Keratinocyte (primary cell): ENCODE results near the gene CAP1. TPM values are rescaled to one million over a fixed set of nuclear protein-coding genes. Genes with fewer than 3 reads are reported as not detected.

Experiments used
- DNase-seq: peaks from one replicate; pipeline ENCODE4 v3.0.0-alpha.2; 2011; ENCODE audit warnings: low read depth, missing footprints, low spot score
- FAIRE-seq: peaks from 2 replicates; lab custom pipeline; 2011; peaks lifted over from hg19 to GRCh38; lab: Jason Lieb, UNC
- H2AFZ ChIP-seq: 2 replicates; pipeline ENCODE4 v1.6.0; 2012; ENCODE audit warnings: low read length, control low read depth, inconsistent platforms; ENCODE audit not compliant: control insufficient read depth
- H3K27ac ChIP-seq: 2 replicates; pipeline ENCODE4 v1.5.1; 2011; ENCODE audit warnings: low read length; ENCODE audit not compliant: control insufficient read depth, insufficient read depth
- H3K27me3 ChIP-seq: 3 replicates; pipeline ENCODE4 v1.6.0; 2011; ENCODE audit warnings: low read length; ENCODE audit not compliant: control insufficient read depth, insufficient read depth; ENCODE audit errors: extremely low read depth
- H3K36me3 ChIP-seq, 2 experiments: 2 replicates in 1 of 2; 3 replicates in 1 of 2; pipeline ENCODE4 v1.5.1; 2011; ENCODE audit warnings: low read length in 2 of 2, mild to moderate bottlenecking in 1 of 2; ENCODE audit not compliant: control insufficient read depth in 2 of 2, insufficient read depth in 2 of 2; ENCODE audit errors: extremely low read depth in 1 of 2
- H3K4me1 ChIP-seq: 3 replicates; pipeline ENCODE4 v1.5.1; 2011; ENCODE audit warnings: low read length; ENCODE audit not compliant: control insufficient read depth, insufficient read depth; ENCODE audit errors: extremely low read depth
- H3K4me2 ChIP-seq: 3 replicates; pipeline ENCODE4 v1.6.0; 2011; ENCODE audit warnings: low read depth, low read length; ENCODE audit not compliant: control insufficient read depth, insufficient read depth; ENCODE audit errors: extremely low read depth
- H3K4me3 ChIP-seq, 3 experiments: fragments of 200-600 bp in 1 of 3; sonication (generic) in 1 of 3; 2 replicates in 2 of 3; 3 replicates in 1 of 3; pipeline ENCODE4 v1.5.1; 2011 to 2016; ENCODE audit warnings: low read length in 3 of 3, mild to moderate bottlenecking in 3 of 3, control low read depth in 2 of 3, inconsistent platforms in 1 of 3, low read depth in 1 of 3, mixed read lengths in 1 of 3, mixed run types in 1 of 3, moderate library complexity in 1 of 3; ENCODE audit not compliant: control insufficient read depth in 2 of 3, insufficient read depth in 2 of 3; ENCODE audit errors: extremely low read depth in 1 of 3
- H3K79me2 ChIP-seq: 2 replicates; pipeline ENCODE4 v1.6.0; 2012; ENCODE audit warnings: low read length; ENCODE audit not compliant: control insufficient read depth, insufficient read depth
- H3K9ac ChIP-seq: 3 replicates; pipeline ENCODE4 v1.6.0; 2011; ENCODE audit warnings: low read length; ENCODE audit not compliant: control insufficient read depth, insufficient read depth; ENCODE audit errors: extremely low read depth
- H3K9me1 ChIP-seq: 3 replicates; pipeline ENCODE4 v1.6.0; 2011; ENCODE audit warnings: low read length; ENCODE audit not compliant: control insufficient read depth, insufficient read depth; ENCODE audit errors: extremely low read depth
- H3K9me3 ChIP-seq: 2 replicates; pipeline ENCODE4 v1.5.1; 2012; ENCODE audit warnings: low read depth, low read length; ENCODE audit not compliant: control insufficient read depth
- H4K20me1 ChIP-seq: 3 replicates; pipeline ENCODE4 v1.6.0; 2011; ENCODE audit warnings: low read length; ENCODE audit not compliant: control insufficient read depth, insufficient read depth; ENCODE audit errors: extremely low read depth
- EZH2 ChIP-seq: IDR thresholded peaks from one replicate; pipeline ENCODE4 v1.6.1; 2012; ENCODE audit warnings: inconsistent platforms, mild to moderate bottlenecking, low read length, moderate library complexity
- dilution Hi-C: fragments of 300-500 bp; cut with MboI; formaldehyde crosslinking; loops from one replicate; pipeline ENCODE4 v1.7.0; 2020; ENCODE audit warnings: low sequenced_read_pairs; ENCODE audit not compliant: extremely low pct_ligation_motif_present
- polyA plus RNA-seq, 5 experiments: library from polyadenylated mRNA; depleted of rRNA in 3 of 5; stranded (reverse) in 3 of 5; stranded (forward) in 1 of 5; unstranded in 1 of 5; fragments of >200 nt; gene quantifications; 1 replicate in 1 of 5; 2 replicates in 3 of 5; 3 replicates in 1 of 5; pipeline versions ENCODE4 v1.2.1 to v1.2.3, GENCODE V29; 2011 to 2012; ENCODE audit warnings: missing spikeins in 2 of 5, low read depth in 1 of 5, low replicate concordance in 1 of 5
- TF ChIP-seq, protein P1 (sequence below), 3 experiments: IDR thresholded peaks in 1 of 3; conservative IDR thresholded peaks in 1 of 3; optimal IDR thresholded peaks in 1 of 3; 2 replicates in 2 of 3; 3 replicates in 1 of 3; pipeline versions ENCODE3 to v1.5.1; 2011; ENCODE audit warnings: low read length in 3 of 3, mild to moderate bottlenecking in 3 of 3, moderate library complexity in 2 of 3, control low read depth in 1 of 3, inconsistent platforms in 1 of 3; ENCODE audit not compliant: insufficient read depth in 2 of 3; ENCODE audit errors: extremely low read depth in 1 of 3

Gene CAP1
- polyA plus RNA-seq, 1 donor (not counting 4 experiments of a cell fraction or from before 2014, with no cell fraction given): 959 TPM

DNA sequence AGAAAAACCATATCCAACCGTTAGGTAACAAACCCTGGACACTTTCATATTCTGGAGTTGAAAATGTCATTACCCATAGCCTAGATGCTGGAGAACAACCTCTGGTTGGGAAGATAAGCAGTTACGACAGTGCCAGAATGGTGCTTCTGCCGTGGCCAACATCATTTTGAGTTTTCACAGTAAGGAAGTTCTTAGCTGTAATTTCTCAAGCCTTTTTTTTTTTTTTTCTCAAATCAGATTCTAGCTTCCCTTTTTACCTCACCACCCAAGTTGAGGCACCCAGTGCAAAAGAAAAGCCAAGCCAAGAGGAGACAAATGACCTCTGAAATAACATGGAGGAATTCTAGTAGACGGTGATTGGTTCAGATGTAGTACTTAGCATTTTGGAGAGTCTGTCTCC is 34.7 kb downstream of the CAP1 start:
- dilution Hi-C loops: no loop called here

DNA sequence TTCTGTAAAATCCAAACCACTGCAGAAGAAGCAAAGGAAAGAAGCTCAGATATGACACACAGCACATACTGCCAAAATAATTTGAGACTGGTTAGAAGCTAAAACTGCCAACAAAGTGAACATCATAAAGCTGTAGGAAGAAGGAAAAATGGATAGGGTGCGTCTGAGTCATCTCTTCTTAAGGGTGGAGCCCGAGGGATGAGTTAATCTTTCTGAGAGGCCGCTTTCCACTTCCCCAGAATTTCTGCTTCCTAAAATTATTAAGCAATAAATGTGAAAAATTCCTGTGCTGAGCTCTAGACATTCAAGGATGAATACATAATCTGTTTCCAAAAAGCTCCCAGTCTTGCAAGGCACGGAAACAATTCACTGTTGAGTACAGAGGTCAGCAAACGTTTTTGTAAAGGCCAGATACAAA is 36.4 kb downstream of the CAP1 start:
- Histone ChIP-seq H3K79me2 (no peaks in the 10 kb centered on the region), H3K9ac (no peak overlapping the region), H3K4me1 (peaks cover 11% of the 10 kb centered on the region), H3K4me2 (peak overlapping the region; percentile 13), H3K27ac (peak overlapping the region; percentile 37), H3K9me1 (no peaks in the 10 kb centered on the region), H3K36me3 (peaks cover 10 to 25% of the 10 kb centered on the region in 2 experiments), H4K20me1 (peaks cover 2% of the 10 kb centered on the region), H3K27me3 (no peaks in the 10 kb centered on the region), H2AFZ (no peak overlapping the region), H3K9me3 (no peaks in the 10 kb centered on the region), H3K4me3 (no peak overlapping the region)
- no peak for TF ChIP-seq EZH2
- TF ChIP-seq, protein P1, sequence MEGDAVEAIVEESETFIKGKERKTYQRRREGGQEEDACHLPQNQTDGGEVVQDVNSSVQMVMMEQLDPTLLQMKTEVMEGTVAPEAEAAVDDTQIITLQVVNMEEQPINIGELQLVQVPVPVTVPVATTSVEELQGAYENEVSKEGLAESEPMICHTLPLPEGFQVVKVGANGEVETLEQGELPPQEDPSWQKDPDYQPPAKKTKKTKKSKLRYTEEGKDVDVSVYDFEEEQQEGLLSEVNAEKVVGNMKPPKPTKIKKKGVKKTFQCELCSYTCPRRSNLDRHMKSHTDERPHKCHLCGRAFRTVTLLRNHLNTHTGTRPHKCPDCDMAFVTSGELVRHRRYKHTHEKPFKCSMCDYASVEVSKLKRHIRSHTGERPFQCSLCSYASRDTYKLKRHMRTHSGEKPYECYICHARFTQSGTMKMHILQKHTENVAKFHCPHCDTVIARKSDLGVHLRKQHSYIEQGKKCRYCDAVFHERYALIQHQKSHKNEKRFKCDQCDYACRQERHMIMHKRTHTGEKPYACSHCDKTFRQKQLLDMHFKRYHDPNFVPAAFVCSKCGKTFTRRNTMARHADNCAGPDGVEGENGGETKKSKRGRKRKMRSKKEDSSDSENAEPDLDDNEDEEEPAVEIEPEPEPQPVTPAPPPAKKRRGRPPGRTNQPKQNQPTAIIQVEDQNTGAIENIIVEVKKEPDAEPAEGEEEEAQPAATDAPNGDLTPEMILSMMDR (optimal IDR thresholded peaks at IDR 0.05 in 1 of 3, IDR thresholded peaks at IDR 0.05 in 1 of 3, conservative IDR thresholded peaks at IDR 0.05 in 1 of 3; ENCODE audit: extremely low read depth in 1 of 3, insufficient read depth in 2 of 3, low read length in 3 of 3): no peak
- dilution Hi-C loops: no loop called here
- DNase-seq (no peak), FAIRE-seq (no peak)

More for the DNA sequence above, 34.7 kb downstream of the CAP1 start:
- H4K20me1 ChIP-seq: peaks cover 2% of the 10 kb centered on the region
- no peak overlapping the region for H3K27ac ChIP-seq
- no peaks in the 10 kb centered on the region for H3K9me1 ChIP-seq
- no peak overlapping the region for H3K4me2 ChIP-seq
- H2AFZ ChIP-seq: no peak overlapping the region
- no peak for DNase-seq
- H3K9ac ChIP-seq: no peak overlapping the region
- peaks cover 18 to 36% of the 10 kb centered on the region in 2 experiments for H3K36me3 ChIP-seq
- H3K27me3 ChIP-seq: no peaks in the 10 kb centered on the region
- H3K4me3 ChIP-seq: no peak overlapping the region
- peaks cover 11% of the 10 kb centered on the region for H3K4me1 ChIP-seq
- H3K9me3 ChIP-seq: no peaks in the 10 kb centered on the region
- no peak for FAIRE-seq
- no peaks in the 10 kb centered on the region for H3K79me2 ChIP-seq
- TF ChIP-seq EZH2: no peak
- TF ChIP-seq, protein P1 (optimal IDR thresholded peaks at IDR 0.05 in 1 of 3, IDR thresholded peaks at IDR 0.05 in 1 of 3, conservative IDR thresholded peaks at IDR 0.05 in 1 of 3; ENCODE audit: extremely low read depth in 1 of 3, insufficient read depth in 2 of 3, low read length in 3 of 3): no peak
